HG02970 (cell line): ENCODE measurements around the gene SMIM13.

ENCODE experiments used
- ATAC-seq: cut with Tn5 transposase; IDR thresholded peaks from one replicate; pipeline ENCODE4 v1.9.1; 2021; ENCODE audit warnings: mild to moderate bottlenecking, moderate library complexity, moderate number of reproducible peaks; ENCODE audit not compliant: unreplicated experiment, low FRiP score

The SMIM13 gene

DNA sequence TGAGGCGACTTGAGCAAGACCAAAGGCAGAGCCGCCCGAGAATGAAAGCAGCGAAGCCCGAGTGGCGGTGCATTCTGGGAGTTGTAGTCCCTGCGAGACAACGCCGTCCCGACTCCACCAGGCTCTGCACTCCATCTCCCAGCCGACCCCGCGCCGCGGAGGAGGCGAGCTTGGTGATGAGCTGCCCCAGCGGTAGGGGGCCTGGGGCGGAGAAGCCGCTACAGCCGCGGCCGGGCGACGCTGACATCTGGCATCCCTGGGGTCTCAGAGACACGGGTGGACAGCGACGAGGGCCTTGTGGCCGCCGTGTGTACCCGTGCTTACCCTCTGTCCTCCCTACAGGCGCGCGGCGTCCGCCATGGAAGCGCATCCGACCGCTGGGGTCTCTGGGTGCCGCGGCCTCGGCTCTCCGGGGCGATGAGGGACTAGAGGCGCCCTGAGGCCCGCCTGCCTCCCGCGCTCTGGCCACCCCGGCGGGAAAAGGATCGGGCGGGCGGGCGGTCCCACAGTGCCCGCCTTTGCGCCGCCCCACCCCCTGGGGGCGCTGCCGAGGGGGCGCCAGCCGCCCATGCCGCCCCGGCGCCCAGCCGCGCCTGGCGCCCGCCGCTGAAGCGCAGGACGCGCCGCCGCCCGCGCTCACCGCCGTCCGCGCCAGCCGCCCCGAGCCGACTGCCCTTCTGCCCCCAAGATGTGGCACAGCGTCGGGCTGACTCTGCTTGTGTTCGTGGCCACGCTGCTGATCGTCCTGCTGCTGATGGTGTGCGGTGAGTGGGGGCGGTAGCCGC is at the start of gene SMIM13:
Gene SMIM13 (plus strand): TSS at position 209 of the 785 bp plus-strand sequence. CDS start 480 bp downstream, at position 689.
- ATAC-seq: peak; percentile 90

DNA sequence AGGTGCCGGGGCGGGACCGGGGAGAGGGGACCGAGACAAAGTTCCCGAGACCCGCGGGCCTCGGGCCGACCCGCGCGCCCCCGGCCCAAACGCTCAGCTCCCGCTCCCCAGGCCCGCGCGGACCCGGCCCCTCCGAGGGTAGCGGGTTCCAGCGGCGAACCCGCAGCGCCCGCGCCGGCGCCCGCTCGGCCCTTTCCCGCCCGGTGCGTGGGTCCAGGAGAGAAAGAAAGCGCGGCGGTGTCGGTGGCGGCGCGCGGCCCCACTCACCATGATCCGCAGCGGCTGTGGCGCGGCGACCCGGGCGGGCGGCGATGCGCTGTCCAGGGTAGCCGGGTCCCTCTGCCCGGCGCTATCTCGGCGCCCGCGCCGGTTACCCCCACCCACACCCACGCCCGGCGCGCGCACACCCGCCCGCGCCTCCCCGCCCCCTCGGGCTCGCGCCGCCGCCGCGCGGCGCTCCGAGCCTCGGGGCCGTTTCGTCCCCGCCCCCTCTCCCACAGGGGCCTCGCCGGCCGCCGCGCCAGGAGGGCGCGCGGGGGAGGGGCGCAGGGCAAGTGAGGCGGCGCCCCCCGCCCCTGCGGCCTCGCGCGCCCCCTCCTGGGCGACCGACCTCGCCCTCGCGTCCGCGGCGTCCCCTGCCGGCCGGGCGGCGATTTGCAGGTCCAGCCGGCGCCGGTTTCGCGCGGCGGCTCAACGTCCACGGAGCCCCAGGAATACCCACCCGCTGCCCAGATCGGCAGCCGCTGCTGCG is 49.5 kb upstream of the SMIM13 start, which contains the start of gene ELOVL2:
Gene ELOVL2 (minus strand): TSS at position 345 of the 751 bp plus-strand sequence. CDS start 75 bp downstream, at position 270.
- ATAC-seq: no peak

DNA sequence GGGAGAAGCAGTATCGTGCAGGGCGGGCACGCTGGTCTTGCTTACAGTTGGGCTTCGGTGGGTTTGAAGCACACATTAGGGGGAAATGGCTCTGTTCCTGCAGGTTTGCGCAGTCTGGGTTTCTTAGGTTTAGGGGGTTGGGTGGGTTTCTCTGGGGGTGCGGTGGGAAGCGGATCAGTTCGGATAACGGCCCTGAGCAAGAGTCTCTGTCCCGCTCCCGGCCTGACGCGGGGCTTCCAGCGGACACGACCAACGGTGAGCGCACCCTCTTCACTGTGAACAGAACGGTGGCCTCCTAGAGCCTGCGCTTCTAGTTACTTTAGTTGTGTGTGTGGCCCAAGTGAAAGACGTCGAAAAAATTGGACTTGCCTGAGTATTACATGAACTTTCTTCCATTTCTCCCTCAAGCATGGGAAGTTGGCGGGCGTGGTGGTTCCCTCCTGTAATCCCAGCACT is 48.9 kb upstream of the SMIM13 start:
- no peak for ATAC-seq

DNA sequence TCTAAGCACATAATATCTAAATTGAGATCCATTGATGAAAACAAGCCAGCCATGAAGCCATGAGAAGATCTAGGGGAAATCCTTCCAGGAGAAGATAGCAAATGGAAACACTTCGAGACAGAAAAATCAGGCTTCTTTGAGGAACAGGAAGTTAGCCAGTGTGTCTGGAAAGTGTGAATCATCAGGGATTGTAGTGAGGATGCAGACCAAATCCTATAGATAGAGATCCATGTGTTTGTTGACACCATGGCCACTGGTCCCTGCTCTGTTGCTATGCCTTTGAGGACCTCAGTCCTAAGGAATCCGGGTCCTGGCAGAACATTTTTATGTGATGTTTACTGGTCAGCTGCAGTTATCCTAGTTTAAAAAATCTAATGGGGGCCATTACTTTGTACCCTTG is 42.9 kb upstream of the SMIM13 start:
- no peak for ATAC-seq

DNA sequence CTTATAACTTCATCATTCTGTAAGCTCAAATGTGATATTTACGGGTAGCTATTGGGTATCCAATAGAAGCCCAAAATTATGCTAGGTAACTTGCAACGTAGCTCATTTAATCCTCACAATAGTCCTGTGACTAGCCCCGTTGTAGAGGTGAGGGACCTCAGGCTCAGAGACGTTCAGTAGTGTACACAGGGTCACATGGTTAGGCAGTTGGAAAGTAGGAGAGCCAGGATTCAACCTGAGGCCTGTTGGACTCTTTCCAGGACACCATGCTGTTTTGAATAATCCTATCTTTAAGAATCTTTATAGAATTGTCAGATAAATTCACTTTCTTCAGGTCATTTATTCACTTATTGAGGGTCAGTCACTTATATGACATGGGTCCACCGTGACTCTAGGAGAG is 40.3 kb upstream of the SMIM13 start:
- ATAC-seq: no peak

DNA sequence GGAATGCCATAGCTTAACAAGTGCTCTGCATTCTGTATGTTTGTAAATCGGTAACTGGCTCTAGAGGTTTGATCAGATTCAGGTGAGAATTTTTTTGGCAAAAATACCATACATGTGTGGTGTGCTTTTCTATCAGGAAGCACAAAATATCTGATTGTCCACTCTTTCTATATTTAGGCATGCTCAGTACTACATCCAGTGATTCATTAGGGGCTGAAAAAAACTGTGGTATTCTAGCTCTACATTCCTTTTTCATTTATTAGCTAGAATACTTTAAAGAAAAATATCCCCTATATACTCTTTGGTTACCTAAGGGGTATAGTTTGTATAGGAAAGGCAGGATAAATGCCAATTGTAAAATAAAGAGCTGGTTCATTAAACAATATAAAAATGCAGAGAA is 38.9 kb upstream of the SMIM13 start:
- no peak for ATAC-seq

DNA sequence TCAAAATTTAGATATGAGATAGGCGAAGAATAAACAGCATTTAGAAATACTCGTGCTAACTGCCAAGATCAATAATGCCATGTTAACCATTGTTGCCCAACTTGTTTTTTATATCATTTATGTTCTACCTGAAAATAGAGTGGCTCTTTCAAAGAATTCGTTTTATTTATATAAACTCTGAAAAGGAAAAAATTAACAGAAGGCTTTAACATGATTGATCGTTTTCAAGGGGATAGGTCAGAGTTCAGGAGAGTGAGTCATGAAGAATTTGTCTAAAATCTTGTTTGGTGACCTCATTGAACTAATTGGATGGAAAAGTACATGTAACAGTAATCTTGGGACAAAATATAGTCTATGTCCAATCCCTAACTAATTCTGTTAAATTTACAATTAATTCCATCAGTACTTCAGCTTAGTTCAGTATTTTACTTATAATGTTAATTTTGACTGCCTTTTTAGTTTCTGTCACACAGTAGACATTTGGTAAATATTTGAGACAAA is 38.5 kb upstream of the SMIM13 start:
- no peak for ATAC-seq

DNA sequence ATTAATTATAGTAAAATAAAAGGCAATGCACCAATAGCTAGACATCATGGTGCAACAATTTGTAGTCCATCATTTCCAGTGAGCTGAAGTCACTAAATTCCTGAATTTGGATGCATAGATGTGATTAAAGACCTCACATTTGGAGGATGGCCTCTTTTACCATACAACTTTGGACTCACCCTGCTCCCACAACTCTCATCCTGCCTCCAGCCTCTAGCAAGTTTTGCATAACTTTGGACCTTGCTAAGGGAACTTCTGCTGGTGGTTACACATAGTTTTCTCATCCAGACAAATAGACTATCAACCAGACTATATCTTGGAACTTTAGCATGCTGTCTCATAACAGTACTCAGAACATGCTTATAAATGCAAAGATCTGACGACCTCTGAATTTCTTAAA is 36.8 kb upstream of the SMIM13 start:
- no peak for ATAC-seq

DNA sequence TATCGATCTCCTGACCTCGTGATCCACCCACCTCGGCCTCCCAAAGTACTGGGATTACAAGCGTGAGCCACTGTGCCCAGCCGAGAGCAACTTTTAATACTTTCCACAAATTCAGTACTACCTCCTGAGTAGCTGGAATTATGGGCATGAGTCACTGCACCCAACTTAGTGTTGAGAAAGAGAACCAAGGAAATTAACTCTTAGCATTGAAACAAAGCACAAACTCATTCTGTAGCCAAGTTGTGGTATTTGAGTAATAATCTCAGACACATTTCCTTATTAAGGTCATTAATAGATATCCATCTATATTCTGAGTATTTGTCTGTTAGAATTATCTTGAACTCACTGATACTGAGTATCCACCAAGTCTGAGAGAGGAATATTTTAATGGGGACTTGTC is 35.2 kb upstream of the SMIM13 start:
- no peak for ATAC-seq

DNA sequence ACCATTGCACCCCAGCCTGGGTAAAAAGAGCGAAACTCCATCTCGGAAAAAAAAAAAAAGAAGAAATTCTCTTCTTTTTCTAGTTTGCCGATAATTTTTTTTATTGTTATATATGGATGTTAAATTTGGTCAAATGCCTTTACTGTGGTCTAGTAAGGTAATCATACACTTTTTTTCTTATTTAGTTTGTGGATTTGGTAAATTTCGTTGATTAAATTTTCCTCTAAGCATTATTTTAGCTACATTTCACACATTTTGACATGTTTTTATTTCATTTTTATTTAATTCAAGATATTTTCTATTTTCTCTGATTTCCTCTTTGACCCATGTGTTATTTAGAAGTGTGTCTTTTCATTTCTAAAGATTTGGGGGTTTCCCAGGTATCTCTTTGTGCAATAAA is 31.6 kb upstream of the SMIM13 start:
- no peak for ATAC-seq

DNA sequence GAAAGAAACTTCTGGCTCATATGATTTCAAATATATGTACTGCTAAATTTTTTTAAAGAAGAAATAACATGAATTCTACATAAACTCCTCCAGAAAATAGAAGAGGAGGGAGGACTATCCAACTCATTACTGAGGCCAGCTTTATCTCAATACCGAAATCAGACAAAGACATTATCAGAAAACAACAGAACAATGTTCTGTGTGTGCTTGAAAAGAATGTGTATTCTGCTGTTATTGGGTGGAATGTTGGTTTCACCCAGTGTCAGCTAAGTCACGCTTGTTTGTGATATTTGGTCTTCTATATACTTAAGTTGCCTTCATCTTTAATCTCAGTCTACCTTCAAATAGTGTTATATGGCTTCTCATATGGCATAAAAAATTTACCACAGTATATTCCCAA is 30.9 kb upstream of the SMIM13 start:
- no peak for ATAC-seq

DNA sequence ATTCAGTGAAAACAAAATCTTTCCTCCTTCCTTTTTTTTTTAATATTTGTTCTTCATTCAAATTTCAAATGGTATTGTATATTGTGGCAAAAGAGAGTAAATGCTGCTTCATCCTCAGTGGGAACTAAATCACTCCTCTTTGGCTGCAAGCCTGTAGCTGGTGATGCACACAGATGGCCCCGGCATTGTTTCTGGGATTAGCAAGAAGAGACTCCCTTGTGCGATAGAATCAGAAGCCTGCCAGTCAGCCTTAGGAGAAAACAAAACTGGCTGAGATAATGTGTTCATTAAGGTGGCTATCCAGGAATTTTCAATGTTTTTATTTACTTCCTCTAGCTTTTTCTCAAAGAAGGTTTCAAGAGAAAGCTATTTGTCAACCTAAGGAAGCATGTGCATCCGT is 28.8 kb upstream of the SMIM13 start:
- ATAC-seq: no peak

DNA sequence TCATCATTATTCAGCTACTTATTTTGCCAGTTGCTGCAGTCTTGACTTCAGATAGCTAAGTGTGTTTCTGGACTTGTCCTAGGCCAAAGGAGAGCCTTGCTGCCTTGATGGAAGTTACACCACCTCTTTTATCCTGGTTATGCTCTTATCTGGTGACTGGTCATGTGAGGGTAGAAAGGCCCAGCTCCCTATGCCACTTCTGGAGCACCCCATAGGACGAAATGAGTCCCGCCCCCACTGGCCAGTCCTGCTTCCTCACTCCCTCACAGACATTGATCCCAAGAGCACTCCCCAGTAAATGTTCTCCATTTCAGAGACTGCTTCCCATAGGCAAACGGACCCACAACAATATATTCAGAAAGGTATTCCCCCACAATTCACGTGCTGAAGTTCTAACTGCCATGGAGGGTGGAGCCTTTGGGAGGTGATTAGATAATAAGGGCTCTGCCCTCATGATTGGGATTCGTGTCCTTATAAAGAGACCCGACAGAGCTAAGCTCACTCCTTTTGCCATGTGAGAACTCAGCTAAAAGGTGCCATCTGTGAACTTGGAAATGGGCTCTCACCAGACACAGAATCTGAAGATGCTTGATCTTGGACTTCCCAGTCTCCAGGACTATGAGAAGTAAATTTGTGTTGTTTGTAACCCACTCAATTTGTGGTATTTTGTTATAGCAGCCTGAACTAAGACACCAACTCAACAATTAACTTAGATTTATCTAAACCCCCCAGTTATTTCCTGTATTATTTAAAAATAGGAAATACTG is 28.0 kb upstream of the SMIM13 start:
- ATAC-seq: no peak

DNA sequence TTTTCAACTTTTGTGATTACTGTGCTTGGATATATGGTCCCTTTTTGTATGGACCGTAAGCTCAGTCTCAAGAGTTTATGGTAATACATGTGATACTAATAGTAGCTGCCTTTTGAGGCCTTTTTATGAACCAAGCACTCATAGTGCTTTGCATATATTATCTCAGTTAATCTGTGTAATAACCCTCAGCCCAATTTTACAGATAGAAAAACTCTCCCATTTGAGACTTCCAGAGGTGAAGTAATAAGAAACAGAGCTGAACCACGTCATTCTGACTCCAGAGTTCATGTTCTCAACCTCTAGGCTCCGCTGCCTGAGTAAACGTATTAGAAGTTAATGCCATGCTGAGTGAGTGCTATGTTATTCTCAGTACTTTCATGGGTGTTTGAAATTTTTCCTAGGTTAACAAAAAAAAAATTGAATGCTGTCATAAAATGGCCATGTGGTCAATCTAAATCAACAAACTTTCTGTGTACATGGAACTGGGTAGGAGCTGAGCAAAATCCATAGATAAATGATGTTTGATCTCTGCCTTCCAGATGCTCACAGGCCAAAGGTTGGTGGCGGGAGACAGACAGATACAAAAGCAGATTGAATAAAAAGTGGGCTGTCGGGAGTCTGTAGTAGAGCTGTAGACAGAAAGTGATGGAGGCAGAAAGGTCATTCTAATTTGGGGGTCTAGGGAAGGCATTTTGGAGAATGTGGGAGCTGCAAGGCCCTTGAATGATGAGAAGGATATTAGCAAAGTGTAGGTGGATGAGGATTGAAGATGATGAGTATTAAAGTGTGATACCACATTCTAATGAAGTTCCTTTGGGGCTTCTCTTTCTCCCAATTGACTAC is 26.9 kb upstream of the SMIM13 start:
- ATAC-seq: no peak

DNA sequence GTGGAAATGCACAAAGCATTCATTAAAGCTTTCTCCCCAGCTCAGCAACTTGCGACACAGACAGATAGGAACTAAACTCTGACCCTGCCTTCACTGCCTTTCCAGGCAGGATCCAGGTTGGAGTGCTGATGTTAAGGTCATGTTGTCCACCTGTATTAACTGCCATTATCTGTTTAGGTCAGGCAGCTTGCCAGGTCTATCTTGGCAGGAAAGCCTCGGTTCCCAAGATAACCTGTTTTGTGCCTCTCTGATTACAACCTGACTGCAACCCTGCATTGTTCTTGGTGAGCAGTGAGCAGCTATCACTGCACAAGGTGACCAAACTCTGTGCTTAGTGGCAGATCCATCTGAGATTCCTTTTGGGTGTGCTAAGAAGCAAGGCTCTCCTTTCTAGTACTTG is 26.3 kb upstream of the SMIM13 start:
- ATAC-seq: no peak

DNA sequence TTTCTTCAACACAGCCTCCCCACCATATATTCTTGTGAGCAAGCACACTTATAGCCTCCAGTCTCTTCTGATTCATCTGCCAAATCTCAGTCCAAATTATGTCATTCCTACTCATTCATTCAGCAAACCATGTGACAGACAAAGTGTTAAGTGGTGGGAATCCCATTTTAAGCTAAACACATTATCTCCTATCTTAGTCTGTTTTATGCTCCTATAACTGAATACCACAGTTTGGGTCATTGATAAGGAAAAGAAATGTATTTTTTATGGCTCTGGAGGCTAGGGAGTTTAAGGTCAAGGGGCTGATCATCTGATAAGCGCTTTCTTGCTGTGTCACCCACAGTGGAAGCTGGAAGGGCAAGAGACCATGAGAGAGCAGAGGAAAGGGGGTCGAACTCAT is 23.9 kb upstream of the SMIM13 start:
- no peak for ATAC-seq

DNA sequence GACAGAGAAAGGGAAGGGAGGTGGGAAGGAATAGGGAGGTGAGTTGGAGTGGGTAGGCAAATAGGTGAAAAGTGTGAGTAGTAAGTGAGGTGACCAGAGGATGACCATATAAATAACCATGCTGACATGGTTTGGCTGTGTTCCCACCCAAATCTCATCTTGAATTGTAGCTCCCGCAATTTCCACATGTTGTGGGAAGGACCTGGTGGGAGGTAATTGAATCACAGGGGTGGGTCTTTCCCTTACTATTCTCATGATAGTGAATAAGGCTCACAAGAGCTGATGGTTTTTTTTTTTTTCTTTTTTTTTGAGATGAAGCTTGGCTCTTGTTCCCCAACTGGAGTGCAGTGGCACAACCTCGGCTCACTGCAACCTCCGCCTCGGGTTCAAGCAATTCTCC is 21.5 kb upstream of the SMIM13 start:
- no peak for ATAC-seq

DNA sequence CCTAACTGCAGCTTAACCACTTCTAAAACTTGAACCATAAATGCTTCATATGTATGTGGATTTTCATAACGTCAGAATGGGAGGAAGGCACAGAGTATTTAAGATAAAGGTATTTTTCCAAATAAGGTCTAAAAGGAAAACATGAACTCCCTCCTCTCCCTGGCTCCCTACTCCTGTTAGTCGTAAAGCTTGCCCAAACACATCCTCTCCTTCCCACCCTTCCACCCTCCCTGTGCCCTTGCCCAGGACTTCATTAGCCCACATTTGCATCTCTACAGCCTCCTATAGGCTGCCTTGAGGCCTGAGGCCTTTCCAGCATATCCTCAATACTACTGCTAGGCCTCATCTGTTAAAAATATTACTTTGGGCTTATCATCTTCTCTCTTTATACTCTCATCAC is 17.1 kb upstream of the SMIM13 start:
- no peak for ATAC-seq

DNA sequence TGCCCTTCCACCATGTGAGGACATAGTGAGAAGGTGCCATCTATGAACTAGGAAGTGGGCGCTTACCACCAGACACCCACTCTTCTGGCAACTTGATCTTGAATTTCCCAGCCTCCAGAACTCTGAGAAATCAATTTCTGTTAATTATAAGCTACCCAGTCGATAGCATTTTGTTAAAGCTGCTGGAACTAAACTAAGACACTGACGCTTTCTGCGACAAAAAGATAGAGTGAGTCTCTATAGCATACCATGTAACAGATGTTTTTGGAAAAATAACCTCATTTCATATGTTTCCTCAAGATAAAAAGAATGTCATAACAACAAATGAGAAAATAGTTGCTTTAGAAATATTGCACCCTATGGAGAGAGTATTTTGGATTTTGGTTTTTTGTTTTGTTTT is 15.4 kb upstream of the SMIM13 start:
- ATAC-seq: no peak

DNA sequence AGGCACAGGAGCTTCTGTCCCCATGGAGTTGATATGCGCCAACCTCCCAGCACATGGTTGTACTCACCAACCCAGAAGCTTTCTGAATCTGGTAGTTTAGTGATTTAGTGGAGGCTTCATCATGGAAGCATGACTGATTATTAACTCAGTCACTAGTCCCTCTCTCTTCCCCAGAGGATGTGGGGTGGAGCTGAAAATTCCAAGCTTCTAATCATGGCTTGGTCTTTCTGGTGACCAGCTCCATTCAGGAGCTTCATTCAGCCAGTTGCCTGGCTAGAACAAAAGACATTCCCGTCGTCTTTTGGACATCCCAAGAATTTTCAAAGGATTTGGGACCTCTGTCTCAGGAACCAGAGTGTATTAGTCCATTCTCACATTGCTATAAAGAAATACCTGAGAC is 13.3 kb upstream of the SMIM13 start:
- no peak for ATAC-seq
